HG03103 (cell line): Measurements from ENCODE around the gene YDJC.
"Not testable (repeated sequence)": the region's sequence is repeated elsewhere in the genome, so short reads cannot be mapped to it uniquely, and the experiment has no call there.

Source experiments
- ATAC-seq: cut with Tn5 transposase; IDR thresholded peaks from one replicate; pipeline ENCODE4 v1.9.1; 2021; ENCODE audit warnings: low read depth; ENCODE audit not compliant: unreplicated experiment

YDJC gene, protein sequence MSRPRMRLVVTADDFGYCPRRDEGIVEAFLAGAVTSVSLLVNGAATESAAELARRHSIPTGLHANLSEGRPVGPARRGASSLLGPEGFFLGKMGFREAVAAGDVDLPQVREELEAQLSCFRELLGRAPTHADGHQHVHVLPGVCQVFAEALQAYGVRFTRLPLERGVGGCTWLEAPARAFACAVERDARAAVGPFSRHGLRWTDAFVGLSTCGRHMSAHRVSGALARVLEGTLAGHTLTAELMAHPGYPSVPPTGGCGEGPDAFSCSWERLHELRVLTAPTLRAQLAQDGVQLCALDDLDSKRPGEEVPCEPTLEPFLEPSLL

DNA sequence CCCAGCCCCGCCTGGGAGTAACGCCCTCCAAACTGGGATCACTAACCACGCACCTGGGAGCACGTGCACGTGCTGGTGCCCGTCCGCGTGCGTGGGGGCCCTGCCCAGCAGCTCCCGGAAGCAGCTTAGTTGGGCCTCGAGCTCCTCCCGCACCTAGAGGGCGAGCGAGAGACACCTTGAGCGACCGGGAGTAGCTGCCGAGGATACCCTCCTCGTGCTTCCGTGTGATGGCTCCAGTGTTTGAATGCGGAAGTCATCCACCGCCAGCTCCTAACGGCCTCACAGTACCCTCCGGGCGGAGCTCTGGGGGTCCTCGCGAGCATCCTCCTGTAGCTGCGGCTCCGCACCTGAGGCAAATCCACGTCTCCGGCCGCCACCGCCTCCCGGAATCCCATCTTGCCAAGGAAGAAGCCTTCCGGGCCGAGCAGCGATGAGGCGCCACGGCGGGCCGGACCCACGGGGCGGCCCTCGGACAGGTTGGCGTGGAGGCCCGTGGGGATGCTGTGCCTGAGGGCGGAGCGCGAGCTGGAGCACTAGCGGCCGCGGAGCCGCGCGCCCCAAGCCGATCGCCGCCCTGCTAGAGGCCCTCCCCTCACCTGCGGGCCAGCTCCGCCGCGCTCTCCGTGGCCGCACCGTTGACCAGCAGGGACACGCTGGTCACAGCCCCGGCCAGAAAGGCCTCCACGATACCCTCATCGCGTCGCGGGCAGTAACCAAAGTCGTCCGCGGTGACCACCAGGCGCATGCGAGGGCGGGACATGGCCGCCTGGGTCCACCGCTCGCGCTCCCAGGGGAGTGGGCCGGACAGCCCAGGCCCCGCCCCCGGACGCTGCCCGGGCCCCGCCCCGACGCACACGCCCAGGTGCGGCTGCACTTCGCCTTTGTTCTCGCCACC, at the start of gene YDJC:
Gene YDJC (minus strand): TSS at position 768 of the 895 bp plus-strand sequence. CDS start 8 bp downstream, at position 760.
- peak; percentile 75 for ATAC-seq

DNA sequence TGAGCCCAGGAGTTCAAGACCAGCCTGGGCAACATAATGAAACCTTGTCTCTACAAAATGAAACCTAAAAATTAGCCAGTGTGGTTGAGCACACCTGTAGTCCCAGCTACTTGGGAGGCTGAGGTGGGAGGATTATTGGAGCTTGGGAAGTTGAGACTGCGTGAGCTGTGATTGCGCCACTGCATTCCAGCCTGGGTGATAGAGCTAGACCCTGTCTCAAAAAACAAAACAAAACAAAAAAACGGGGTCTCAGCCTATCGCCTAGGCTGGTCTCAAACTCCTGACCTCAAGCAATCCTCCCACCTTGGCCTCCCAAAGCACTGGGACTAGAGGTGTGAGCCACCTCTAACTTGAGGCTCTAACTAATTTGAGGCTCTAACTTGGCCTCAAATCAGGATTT, 49.6 kb upstream of the YDJC start:
- no peak for ATAC-seq

DNA sequence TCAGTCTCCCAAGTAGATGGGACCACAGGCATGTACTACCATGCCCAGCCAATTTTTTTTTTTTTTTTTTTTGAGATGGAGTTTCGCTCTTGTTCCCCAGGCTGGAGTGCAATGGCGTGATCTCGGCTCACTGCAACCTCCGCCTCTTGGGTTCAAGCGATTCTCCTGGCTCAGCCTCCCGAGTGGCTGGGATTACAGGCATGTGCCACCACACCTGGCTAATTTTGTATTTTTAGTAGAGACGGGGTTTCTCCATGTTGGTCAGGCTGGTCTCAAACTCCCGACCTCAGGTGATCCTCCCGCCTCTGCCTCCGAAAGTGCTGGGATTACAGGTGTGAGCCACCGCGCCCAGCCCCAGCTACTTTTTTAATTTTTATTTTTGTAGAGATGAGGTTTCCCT, 49.0 kb upstream of the YDJC start:
- not testable (repeated sequence) for ATAC-seq

DNA sequence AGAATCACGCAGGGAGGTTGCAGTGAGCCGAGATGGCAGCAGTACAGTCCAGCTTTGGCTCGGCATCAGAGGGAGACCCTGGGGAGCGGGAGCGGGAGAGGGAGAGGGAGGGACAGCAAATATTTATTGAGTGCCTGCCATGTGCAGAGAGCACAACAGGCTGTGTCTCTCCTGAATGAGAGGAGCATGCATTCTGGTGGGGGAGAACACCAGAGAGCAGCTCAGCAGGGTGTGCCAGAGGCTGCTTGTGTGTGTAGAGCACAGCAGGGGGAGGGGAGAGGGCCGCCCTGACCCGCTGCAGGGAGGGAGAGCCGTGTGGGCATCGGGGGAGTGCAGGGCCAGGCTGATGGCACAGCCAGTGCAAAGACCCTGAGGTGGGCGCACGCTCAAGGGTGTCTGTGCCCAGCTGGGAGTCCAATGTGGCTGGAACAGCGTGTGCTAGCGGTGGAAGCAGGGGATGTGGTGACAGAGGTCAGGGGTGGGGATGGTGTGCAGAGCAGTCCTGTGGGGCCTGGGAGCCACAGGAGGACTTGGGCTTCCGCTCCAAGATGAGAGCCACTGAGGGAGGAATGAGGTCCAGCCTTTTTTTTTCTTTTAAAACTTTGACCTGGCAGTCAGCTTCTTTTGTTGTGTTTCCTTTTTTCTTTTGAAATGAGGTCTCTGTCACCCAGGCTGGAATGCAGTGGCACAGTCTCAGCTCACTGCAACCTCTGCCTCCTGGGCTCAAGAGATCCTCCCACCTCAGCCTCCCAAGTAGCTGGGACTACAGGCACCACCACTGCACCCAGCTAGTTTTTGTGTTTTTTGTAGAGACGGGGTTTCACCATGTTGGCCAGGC, 48.0 kb upstream of the YDJC start:
- no peak for ATAC-seq

DNA sequence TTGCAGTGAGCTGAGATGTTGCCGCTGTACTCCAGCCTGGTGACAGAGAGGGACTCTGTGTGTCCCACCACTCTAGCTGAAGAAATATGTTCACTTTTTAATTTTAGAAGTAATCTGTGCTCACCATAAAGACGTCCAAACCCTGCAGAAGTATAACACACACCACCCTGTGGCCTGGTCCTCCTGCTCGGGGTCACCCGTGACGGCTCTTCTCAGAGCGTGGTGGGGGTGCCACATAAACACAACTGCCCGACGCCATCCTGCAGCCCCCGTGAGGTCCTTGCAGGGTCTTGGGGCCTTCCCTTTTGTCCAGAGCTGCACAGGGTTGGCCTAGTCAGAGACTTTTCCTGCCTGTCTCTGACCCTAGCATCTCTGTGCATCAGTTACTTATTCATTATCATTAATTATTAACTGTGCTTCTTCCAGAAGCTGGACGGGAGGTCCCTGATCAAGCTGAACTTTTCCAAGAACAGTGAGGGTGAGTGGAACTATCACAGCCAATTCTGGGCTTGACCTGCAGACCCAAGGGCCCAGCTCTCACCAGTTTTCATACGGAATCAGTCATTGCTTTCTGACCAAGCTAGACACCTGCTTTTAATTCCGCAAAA, 44.9 kb upstream of the YDJC start:
- ATAC-seq: no peak

DNA sequence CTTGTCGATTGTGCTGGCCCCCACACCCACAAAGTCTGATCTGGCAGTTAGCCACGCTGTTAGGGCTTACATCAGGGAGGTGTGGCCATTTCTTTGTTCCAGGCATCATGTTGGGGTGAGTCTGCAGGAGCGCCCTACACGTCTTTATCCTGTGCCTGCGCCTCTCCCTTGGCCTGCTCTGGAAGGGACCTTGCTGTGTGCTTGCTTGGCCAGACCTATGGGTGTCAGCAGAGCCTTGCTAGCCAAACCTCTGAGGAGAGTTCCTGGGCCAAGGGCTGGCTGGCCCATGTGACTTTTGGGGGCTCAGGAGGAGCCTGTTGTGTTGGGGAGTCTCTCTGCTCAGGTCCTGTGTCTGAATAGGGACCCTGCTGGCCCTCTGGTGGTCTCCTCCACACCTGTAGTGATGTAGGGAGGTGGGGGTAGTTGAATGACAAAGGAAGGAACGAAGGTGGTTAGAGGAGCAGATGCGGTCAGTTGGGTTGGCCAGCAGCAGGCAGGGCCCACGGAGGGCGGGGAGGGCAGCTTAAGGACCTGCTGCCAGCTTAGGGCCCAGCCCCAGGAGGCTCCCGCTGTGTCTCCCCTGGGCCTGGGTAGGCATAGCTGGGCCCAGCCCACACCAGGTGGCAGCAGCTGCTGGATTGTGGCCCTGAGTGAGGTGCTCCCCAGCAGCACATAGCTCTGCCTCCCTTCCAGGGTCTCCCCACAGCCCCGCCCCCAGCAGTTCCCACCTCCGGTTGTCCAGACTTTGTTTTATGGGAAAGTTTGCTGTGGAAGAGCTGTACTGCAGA, 43.9 kb upstream of the YDJC start:
- ATAC-seq: no peak

DNA sequence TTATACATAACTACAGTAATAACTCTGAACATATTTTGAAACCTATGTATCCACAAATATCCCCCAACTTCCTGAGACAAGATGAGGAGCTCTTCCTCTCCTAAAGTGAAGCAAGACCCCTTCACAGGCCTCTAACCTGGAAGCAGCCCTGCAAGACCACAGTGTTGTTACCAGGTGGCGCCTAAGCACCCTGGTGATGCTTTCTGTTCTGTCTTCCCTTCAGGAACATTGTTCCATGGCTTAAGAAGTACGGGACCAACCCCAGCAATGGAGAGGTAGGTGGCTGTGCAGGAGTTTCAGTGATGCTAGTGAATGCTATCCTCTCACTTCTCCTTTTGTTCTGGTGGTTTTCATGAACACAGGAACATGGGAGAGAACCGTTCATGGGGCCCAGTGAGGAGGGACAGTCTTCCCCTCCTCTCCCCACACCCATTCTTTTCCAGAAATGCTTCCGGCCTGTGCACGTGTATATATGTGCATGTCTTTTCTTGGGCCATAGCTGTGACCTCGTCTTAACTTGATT, 42.3 kb upstream of the YDJC start:
- ATAC-seq: no peak

DNA sequence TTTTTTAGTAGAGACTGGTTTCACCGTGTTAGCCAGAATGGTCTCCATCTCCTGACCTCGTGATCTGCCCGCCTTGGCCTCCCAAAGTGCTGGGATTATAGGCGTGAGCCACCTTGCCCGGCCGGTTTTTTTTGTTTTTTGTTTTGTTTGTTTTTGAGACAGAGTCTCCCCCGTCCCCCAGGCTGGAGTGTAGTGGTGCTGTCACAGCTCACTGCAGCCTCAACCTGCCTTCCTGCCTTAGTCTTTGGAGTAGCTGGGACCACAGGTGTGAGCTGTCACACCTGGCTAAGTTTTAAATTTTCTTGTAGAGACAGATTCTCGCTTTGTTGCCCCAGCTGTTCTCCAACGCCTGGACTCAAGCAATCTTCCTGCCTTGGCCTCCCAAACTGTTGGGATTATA, 39.2 kb upstream of the YDJC start:
- no peak for ATAC-seq

DNA sequence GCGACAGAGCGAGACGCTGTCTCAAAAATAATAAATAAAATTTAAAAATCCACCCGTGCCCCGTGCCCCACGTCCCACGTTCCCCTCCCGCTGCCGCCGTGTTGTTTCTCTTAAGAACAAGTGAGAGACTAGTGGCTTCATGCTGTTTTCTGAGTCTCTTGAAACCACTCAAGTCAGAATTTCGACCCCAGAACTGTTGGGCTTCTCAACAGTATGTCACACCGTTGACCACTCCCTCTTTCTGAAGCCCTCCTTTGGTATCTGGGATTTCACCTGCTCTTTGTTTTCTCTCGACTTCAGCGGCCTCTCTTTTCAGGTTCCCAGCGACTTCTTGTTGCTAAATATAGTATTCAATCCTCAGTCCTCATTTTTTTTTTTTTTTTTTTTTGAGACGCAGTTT, 37.0 kb upstream of the YDJC start:
- ATAC-seq: no peak

DNA sequence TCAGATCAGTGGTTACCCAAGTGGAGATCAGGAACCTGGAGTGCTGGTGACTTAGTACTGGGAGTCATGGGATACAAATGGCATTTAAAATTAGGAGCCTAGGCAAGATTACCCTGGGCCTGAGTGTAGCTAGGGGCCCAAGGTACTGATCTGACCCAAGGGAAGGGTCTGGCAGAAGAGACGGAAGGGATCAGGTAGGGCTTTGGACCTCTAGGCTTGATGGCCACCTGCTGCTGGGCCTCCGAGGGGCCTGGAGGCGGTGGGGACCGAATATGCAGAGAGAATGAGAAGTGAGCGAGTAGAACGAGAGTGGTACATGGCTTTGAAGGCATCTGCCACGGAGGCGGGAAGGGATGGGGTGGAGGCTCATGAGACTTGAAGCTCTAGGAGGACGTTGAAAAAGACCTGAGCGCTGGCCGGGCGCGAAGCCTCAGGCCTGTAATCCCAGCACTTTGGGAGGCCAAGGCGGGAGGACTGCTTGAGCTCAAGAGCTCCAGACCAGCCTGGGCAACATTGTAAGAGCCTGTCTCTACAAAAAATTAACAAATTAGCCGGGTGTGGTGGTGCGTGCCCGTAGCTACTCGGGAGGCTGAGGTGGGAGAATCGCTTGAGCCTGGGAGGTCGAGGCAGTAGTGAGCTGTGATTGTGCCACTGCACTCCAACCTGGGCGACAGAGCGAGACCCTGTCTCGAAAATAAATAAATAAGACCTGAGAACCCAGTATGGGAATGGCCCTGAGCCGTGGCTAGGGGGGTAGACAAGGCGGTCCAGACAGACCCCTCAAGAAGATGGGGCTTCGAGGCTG, 35.4 kb upstream of the YDJC start:
- no peak for ATAC-seq

DNA sequence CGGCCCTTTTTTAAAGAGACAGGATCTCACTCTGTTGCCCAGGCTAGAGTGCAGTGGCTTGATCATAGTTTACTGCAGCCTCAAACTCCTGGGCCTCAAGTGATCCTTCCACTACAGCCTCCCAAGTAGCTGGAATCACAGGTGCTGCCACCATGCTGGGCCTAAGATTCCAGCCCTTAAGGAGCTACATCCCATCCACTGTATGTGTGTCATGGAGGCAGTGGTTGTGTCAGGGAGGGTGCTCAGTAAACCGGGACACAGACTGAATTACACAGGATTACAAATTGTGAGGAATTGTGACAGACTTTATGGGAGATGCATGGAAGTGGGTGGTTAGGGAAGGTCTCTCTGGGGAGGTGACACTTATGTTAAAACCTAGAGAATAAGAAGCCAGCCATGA, 33.9 kb upstream of the YDJC start:
- no peak for ATAC-seq

DNA sequence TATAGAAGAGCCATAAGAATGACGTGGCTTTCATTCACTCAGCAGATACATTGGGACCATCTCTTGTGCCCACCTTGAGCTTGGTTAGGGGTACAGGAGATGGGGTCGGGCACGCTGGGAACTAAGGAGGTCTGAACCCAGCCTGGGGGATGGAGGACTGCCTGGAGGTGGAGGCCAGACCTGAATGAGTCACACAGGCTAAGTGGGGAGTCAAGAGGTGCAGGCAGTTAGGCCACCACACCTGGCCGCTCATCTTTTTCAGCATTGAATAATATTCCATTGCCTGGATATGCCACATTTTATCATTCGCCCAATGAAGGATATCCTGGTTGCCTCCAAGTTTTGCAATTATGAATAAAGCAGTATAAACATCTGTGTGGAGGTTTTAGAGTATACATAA, 32.2 kb upstream of the YDJC start:
- no peak for ATAC-seq

DNA sequence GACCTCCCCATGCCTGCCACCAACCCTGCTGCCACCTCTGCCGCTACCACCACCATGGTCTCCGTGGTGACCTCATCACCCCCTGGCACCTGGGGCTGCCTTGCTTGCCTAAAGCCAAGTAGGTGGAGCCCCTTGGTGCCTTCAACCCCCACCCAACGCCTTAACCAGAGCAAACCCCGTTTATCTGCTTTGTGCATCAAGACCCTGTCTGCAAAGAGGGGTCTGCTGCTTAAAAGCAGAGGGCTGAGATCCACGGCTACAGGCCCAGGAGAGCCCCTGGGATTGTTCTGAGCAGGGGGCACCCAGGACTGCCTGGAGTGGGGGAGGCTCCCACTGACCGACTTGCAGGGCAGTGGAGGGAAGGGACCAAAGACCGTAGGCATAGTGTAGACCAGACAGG, 31.1 kb upstream of the YDJC start:
- ATAC-seq: no peak

DNA sequence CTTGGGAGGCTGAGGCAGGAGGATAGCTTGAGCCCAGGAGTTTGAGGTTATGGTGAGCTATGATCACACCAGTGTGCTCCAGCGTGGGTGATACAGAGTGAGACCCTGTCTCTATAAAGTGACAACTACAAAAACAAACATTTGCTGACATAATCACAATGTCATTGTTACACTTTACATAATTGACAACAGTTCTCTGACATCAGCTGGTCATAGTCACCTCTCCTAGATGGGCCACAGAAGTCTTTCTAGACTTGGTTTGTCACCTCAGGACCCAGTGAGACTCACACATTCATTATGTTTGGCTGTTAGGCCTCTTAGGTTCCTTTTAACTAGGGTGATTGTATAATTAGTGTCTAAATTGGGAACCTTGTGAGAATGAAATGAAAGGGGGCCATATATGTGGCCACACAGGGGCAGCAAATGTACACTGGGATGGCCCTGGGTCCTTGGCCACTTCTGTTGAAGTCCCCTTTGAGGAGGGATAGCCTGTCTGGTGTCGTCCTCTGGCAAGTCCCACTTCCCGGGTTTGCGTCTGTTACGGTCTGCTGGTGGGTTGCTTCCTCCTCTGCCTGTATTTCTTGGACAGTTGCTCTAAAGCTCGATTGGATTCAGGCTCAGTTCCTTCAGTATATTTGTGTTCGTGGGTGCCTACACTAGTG, 30.2 kb upstream of the YDJC start:
- ATAC-seq: no peak

DNA sequence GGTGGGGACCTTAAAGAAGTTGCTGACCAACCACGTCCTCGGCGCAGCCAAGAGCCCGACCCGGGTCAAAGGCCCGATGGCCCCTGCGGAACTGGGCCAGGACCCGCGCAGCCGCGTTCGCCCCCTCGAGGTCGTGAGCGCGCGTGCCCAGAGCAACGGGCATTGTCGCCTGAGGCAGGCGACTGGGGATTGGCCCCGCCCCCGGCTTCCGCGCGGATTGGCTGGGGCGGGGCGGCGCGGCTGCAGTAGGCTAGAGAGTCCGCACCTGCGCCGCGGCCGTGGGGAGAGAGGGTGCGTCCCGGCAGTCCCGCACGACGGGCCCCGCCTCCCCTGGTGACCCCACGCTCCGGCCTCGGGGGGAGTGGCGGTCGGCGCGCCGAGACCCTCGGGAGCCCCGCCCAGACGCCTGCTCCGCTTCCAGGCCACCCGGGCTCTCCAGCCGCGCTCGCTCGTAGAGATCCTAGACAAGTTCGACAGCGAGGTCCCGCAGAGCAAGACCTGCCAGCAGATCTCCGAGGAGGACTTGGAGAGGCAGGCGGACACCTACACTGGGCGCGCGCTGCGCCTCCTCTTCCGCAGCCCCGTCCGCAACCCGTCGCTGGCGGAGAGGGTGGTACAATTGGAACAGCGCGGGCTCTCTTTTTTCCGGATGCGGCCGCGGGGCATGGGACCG, 27.7 kb upstream of the YDJC start:
- no peak for ATAC-seq

DNA sequence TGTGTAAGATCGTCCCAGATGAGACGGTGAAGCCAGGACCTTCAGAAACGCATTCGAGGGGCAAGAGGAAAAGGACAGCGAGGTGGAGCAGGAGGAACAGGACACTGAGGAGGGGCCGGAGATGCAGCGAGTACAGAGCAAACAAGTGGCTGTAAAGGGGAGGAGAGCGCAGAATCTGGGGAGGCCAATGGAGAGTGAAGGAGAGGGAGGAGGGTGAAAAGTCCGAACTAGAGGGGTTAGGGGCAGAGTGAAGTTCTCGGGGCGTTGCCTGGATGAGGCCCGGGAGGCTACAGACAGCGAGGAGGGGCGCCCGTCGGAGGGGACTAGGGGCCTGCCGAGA, 27.2 kb upstream of the YDJC start:
- no peak for ATAC-seq

DNA sequence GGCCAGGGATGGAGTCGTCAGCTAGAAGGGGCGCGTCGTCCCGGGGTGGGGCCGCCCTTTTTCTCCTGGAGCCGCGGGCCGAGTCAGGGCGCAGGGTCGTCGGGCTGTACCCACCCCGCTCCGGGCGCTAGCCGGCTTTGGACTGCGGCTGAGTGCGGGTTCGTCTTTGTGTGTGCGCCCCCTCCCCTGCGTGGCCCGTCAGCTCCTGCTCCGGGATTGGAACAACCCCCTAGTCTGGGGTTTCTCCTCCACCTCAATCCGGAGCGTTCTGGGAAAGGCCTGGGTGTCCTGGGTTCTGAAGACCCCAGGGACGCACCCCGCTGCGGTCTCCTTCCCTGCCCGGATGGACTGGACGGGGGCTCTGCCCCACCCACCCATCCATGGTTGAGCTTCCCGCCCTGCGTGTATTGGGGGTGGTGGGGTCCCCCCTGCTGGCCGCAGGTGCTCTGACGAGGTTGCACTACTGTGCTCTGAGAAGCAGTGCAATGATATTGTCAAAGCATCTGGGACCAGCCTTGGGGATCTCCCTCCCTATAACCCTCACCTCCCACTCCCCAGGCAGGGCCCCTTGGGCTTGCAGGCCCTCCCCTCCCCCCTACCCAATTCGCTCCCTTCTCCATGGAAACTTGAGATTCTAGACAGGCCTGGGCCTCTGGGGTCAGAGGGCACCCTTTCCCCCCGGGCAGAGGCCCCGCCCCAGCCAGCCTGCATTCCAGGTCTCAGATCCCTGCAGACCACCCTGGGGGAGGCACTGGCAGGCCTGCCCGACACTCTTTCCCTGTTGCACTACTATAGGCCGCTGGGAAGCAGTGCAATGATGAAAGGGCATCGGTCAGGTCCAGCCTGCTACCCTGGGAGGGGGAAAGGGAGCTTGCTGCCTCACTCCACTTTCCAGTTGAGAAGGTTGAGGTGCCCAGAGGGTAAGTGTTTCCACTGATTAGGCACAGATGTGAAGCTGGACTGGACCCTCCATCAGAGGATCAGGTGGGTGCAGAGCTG, 23.0 kb upstream of the YDJC start:
- no peak for ATAC-seq
